GM12801 (cell line): ENCODE measurements around the gene PIK3R2.

Source experiments
- TF ChIP-seq, protein P1 (sequence below): IDR thresholded peaks from one replicate; pipeline ENCODE4 v1.5.1; 2011; ENCODE audit warnings: control low read depth; ENCODE audit not compliant: insufficient read length; ENCODE audit errors: extremely low read depth

Gene PIK3R2

DNA sequence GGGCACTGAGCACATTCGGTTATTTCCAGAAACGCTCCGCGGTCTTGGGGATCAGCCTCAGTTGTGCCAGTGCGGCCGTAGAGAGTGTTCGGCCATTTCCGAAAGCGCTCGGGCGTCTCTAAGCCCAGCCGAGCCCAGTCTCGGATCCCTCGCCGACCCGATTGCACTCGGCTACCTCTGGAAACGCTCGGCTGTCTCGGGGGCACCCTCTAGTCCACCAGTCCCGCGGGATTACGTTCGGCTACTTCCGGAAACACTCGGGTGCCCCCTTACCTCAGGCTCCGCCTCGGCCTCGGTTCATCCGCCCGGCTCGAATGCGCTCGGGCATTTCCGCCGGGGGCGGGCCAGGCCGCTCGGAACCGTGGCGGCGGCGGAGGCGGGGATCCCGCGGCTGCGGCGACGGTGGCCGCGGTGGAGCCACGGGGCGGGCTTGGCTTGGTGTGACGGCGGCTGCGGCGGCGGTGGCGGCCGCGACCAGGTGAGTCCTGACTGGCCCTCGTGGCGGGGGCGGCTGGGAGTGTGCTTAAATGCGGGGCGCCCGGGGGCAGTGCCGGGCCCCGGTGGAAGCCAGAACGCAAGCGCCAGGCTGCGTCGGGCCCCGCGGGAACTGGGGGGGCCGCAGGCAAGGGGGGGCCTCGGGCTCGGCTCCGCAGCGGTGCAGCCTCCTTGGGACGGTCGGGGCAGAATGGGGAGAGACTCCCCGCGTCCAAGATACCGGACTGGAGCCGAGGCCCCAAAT lies at the start of gene PIK3R2:
Gene PIK3R2 (plus strand): TSS at position 347 of the 739 bp plus-strand sequence. CDS start 2,717 bp downstream, outside the sequence.
- TF ChIP-seq, protein P1, sequence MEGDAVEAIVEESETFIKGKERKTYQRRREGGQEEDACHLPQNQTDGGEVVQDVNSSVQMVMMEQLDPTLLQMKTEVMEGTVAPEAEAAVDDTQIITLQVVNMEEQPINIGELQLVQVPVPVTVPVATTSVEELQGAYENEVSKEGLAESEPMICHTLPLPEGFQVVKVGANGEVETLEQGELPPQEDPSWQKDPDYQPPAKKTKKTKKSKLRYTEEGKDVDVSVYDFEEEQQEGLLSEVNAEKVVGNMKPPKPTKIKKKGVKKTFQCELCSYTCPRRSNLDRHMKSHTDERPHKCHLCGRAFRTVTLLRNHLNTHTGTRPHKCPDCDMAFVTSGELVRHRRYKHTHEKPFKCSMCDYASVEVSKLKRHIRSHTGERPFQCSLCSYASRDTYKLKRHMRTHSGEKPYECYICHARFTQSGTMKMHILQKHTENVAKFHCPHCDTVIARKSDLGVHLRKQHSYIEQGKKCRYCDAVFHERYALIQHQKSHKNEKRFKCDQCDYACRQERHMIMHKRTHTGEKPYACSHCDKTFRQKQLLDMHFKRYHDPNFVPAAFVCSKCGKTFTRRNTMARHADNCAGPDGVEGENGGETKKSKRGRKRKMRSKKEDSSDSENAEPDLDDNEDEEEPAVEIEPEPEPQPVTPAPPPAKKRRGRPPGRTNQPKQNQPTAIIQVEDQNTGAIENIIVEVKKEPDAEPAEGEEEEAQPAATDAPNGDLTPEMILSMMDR, result no peak

- TF ChIP-seq, protein P1, result no peak
These were observed 48.2 kb upstream of the PIK3R2 start for GRCh38 chr19:18104793-18105131.

DNA sequence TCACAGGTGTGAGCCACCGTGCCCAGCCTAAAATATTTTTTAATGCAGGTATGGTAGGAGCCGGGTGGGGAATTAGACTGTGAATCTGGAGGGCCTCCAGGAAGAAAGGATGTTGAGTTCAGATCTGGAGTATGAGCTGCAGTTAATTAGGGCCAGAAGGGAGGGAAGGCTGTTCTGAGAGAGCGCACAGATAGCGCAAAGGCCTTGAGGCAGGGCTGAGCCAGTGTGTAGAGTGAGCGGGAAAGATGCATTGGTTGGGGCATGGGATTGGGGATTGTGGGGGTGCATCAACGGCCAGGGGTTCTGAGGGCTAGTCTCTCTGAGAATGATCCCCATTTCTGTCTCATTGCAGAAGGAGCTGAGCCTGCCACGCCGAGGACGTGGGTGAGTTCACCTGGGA lies 45.7 kb upstream of the PIK3R2 start:
- TF ChIP-seq, protein P1, result no peak

DNA sequence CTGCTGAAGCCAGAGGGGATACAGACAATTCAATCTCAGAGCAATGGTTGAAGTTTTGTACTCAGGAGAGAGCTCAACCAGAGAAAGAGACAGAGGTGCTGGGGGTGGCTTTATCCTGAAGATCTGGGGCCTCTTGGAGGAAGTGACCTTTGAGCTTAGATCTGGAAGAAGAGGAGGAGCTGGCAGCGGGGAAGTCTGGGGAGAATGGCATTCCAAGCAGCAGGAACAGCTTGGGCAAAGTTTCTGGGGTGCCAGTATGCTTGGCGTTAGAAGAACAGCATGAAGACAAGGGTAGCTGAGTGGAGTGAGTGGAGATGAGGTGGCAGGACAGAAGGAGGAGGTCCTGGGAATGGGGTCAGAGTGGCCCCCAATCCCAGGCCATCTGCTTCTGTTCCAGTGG lies 44.1 kb upstream of the PIK3R2 start:
- TF ChIP-seq, protein P1, result no peak

GRCh38 chr19:18109341-18109732 lies 43.6 kb upstream of the PIK3R2 start:
- TF ChIP-seq, protein P1, result no peak

- TF ChIP-seq, protein P1, result no peak
These were observed 43.0 kb upstream of the PIK3R2 start for GRCh38 chr19:18109733-18110608.

GRCh38 chr19:18110609-18111232 lies 42.2 kb upstream of the PIK3R2 start:
- TF ChIP-seq, protein P1, result no peak
